Measurements from ENCODE around the gene NELL1.

NELL1 gene

GRCh38 chr11:20669820-20670684 lies 666 bp downstream of the NELL1 start:
- Histone ChIP-seq H3K4me2 (ENCODE audit: low read length) (no peak overlapping the region), H3K4me1 (ENCODE audit: control insufficient read depth, insufficient read depth, low read length) (no peaks in the 10 kb centered on the region), H3K27me3 (ENCODE audit: control insufficient read depth, insufficient read depth, low read length) (peaks cover 56% of the 10 kb centered on the region), H3K9ac (ENCODE audit: low read depth, low read length) (no peak overlapping the region), H3K4me3 (ENCODE audit: low read length) (no peak overlapping the region), H3K36me3 (ENCODE audit: insufficient read depth, low read length) (no peaks in the 10 kb centered on the region), H3K9me3 (replicated peaks; ENCODE audit: low read length) (no peaks in the 10 kb centered on the region)

DNA sequence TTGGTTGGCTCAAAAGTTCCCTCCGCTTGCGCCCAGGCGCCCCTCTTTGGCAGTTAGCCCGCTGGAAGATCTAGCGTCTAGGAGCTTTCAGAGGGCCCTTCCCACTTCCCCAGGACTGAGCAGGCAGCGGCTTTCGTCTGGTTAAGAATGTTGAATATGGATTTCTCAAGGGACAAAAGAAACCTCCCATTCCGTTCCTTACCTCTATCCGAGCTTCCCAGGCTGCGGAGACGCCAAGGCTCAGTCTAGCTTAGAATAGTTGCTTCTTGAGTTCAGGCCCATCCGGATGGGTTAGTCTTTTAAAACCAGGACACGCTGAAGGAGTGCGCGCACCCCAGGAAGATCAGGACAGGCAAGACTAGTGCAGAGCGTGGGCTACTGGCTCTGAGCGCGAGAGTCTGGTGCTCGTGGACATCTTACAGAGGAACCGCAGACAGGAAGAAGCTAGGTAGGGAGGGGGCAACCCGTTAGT lies 1.6 kb downstream of the NELL1 start:
- Histone ChIP-seq H3K4me2 (ENCODE audit: low read length) (no peak overlapping the region), H3K36me3 (ENCODE audit: insufficient read depth, low read length) (no peaks in the 10 kb centered on the region), H3K4me1 (ENCODE audit: control insufficient read depth, insufficient read depth, low read length) (no peaks in the 10 kb centered on the region), H3K9ac (ENCODE audit: low read depth, low read length) (no peak overlapping the region), H3K27me3 (ENCODE audit: control insufficient read depth, insufficient read depth, low read length) (peaks cover 56% of the 10 kb centered on the region), H3K4me3 (ENCODE audit: low read length) (no peak overlapping the region), H3K9me3 (replicated peaks; ENCODE audit: low read length) (no peaks in the 10 kb centered on the region)

DNA sequence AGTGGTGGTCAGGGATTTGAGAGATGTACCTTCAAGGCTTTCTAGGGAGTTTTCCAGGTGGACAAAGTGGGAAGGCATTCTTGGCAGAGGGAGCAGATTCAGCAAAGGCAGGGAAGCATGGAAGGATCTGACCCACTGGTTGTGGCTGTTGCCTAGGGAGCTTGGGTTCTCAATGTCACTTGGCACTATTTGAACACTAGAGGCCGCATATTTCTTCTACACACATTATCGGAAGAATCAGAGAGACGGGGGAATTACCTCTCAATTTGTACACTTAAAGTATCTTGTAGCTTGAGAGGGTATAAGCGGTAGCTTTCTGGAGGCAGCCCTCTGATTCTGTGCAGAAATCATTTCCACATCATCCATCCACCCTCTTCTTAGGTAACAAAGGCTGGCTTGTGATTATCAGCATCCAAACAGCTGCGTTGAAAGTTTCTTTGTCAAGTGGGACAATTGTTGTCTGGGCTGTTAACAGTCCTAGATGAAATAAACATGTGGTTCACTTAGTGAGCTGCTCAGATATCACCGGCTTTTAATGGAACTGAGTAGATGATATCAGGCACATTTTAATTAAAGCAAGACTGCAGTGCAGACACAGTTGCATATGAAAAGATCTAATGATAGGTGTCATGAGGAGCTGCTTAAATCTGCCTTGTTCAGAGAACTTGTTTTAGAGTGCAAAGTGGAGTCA lies 2.6 kb downstream of the NELL1 start:
- H3K4me1 ChIP-seq (ENCODE audit: control insufficient read depth, insufficient read depth, low read length): no peaks in the 10 kb centered on the region
- H3K36me3 ChIP-seq (ENCODE audit: insufficient read depth, low read length): no peaks in the 10 kb centered on the region
- peaks cover 52% of the 10 kb centered on the region for H3K27me3 ChIP-seq (ENCODE audit: control insufficient read depth, insufficient read depth, low read length)
- H3K4me3 ChIP-seq (ENCODE audit: low read length): no peak overlapping the region
- H3K9ac ChIP-seq (ENCODE audit: low read depth, low read length): no peak overlapping the region
- H3K9me3 ChIP-seq (replicated peaks; ENCODE audit: low read length): no peaks in the 10 kb centered on the region
- no peak overlapping the region for H3K4me2 ChIP-seq (ENCODE audit: low read length)

- Histone ChIP-seq H3K9ac (ENCODE audit: low read depth, low read length) (no peak overlapping the region), H3K27me3 (ENCODE audit: control insufficient read depth, insufficient read depth, low read length) (peaks cover 47% of the 10 kb centered on the region), H3K4me1 (ENCODE audit: control insufficient read depth, insufficient read depth, low read length) (no peaks in the 10 kb centered on the region), H3K9me3 (replicated peaks; ENCODE audit: low read length) (no peaks in the 10 kb centered on the region), H3K4me2 (ENCODE audit: low read length) (no peak overlapping the region), H3K36me3 (ENCODE audit: insufficient read depth, low read length) (no peaks in the 10 kb centered on the region), H3K4me3 (ENCODE audit: low read length) (no peak overlapping the region)
Measured at GRCh38 chr11:20672575-20672974, 3.2 kb downstream of the NELL1 start.

DNA sequence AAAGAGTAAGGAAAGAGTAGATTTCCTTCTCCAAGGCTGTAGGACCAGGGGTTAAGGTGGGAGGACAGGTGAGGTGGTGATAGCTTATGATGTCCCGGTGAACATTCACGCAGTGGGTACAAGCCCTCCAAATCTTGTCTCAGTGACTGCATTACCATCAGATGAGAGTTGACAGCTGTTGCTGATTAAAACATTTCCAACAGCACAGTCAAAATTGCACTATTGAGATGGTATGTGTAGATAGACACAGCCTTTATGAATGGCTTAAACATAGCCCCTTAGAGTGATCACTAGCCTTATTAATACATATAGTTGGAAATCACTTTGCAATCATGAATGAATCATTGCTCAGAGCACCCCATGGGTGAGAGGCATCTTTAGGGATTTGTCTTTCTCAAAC lies 7.3 kb downstream of the NELL1 start:
- Histone ChIP-seq H3K4me1 (ENCODE audit: control insufficient read depth, insufficient read depth, low read length) (no peaks in the 10 kb centered on the region), H3K36me3 (ENCODE audit: insufficient read depth, low read length) (no peaks in the 10 kb centered on the region), H3K27me3 (ENCODE audit: control insufficient read depth, insufficient read depth, low read length) (peaks cover 8% of the 10 kb centered on the region), H3K9ac (ENCODE audit: low read depth, low read length) (no peak overlapping the region), H3K4me3 (ENCODE audit: low read length) (no peak overlapping the region), H3K4me2 (ENCODE audit: low read length) (no peak overlapping the region), H3K9me3 (replicated peaks; ENCODE audit: low read length) (no peaks in the 10 kb centered on the region)

- Histone ChIP-seq H3K4me1 (ENCODE audit: control insufficient read depth, insufficient read depth, low read length) (no peaks in the 10 kb centered on the region), H3K4me3 (ENCODE audit: low read length) (no peak overlapping the region), H3K9me3 (replicated peaks; ENCODE audit: low read length) (no peaks in the 10 kb centered on the region), H3K9ac (ENCODE audit: low read depth, low read length) (no peak overlapping the region), H3K4me2 (ENCODE audit: low read length) (no peak overlapping the region), H3K36me3 (ENCODE audit: insufficient read depth, low read length) (no peaks in the 10 kb centered on the region), H3K27me3 (ENCODE audit: control insufficient read depth, insufficient read depth, low read length) (no peaks in the 10 kb centered on the region)
Measured at GRCh38 chr11:20688761-20689160, 19.4 kb downstream of the NELL1 start.

DNA sequence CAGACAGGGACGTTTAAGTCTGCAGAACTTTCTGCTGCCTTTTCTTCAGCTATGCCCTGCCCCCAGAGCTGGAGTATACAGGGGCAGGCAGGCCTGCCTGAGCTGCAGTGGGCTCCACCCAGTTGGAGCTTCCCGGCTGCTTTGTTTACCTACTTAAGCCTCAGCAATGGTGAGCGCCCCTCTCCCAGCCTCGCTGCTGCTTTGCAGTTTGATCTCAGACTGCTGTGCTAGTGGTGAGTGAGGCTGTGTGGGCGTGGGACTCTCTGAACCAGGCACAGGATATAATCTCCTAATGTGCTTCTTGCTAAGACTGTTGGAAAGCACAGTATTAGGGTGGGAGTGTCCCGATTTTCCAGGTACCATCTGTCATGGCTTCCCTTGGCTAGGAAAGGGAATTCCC lies 38.5 kb downstream of the NELL1 start:
- Histone ChIP-seq H3K4me3 (ENCODE audit: low read length) (no peak overlapping the region), H3K9me3 (replicated peaks; ENCODE audit: low read length) (no peaks in the 10 kb centered on the region), H3K9ac (ENCODE audit: low read depth, low read length) (no peak overlapping the region), H3K36me3 (ENCODE audit: insufficient read depth, low read length) (no peaks in the 10 kb centered on the region), H3K4me1 (ENCODE audit: control insufficient read depth, insufficient read depth, low read length) (no peaks in the 10 kb centered on the region), H3K4me2 (ENCODE audit: low read length) (no peak overlapping the region), H3K27me3 (ENCODE audit: control insufficient read depth, insufficient read depth, low read length) (no peaks in the 10 kb centered on the region)

DNA sequence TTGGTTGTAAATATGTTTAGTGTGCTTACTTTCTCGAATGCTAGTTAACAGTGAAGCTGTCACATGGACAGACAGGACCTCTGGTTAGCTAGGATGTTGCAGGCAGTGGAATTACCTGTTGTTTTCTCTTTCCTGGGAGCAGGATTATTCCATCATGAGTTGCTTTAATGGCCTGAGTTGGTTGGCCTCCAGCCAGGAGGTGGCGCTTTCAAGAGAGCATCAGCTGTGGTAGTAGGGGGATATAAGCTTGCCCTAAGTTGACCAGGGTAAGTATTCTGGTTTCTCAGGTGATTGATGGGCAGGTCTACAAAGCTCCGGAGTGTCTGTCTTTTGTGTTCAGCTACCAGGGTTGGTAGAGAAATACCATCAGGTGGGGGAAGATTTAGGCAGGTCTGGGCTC lies 43.5 kb downstream of the NELL1 start:
- H3K9me3 ChIP-seq (replicated peaks; ENCODE audit: low read length): no peaks in the 10 kb centered on the region
- H3K36me3 ChIP-seq (ENCODE audit: insufficient read depth, low read length): no peaks in the 10 kb centered on the region
- H3K4me1 ChIP-seq (ENCODE audit: control insufficient read depth, insufficient read depth, low read length): no peaks in the 10 kb centered on the region
- no peak overlapping the region for H3K4me3 ChIP-seq (ENCODE audit: low read length)
- H3K4me2 ChIP-seq (ENCODE audit: low read length): no peak overlapping the region
- no peaks in the 10 kb centered on the region for H3K27me3 ChIP-seq (ENCODE audit: control insufficient read depth, insufficient read depth, low read length)
- no peak overlapping the region for H3K9ac ChIP-seq (ENCODE audit: low read depth, low read length)

GRCh38 chr11:20715464-20715863 lies 46.1 kb downstream of the NELL1 start:
- Histone ChIP-seq H3K9ac (ENCODE audit: low read depth, low read length) (no peak overlapping the region), H3K4me3 (ENCODE audit: low read length) (no peak overlapping the region), H3K9me3 (replicated peaks; ENCODE audit: low read length) (no peaks in the 10 kb centered on the region), H3K36me3 (ENCODE audit: insufficient read depth, low read length) (no peaks in the 10 kb centered on the region), H3K4me2 (ENCODE audit: low read length) (no peak overlapping the region), H3K27me3 (ENCODE audit: control insufficient read depth, insufficient read depth, low read length) (no peaks in the 10 kb centered on the region), H3K4me1 (ENCODE audit: control insufficient read depth, insufficient read depth, low read length) (no peaks in the 10 kb centered on the region)

GRCh38 chr11:20715931-20716330 lies 46.5 kb downstream of the NELL1 start:
- no peaks in the 10 kb centered on the region for H3K27me3 ChIP-seq (ENCODE audit: control insufficient read depth, insufficient read depth, low read length)
- no peak overlapping the region for H3K9ac ChIP-seq (ENCODE audit: low read depth, low read length)
- H3K4me2 ChIP-seq (ENCODE audit: low read length): no peak overlapping the region
- no peaks in the 10 kb centered on the region for H3K4me1 ChIP-seq (ENCODE audit: control insufficient read depth, insufficient read depth, low read length)
- H3K9me3 ChIP-seq (replicated peaks; ENCODE audit: low read length): no peaks in the 10 kb centered on the region
- H3K36me3 ChIP-seq (ENCODE audit: insufficient read depth, low read length): no peaks in the 10 kb centered on the region
- H3K4me3 ChIP-seq (ENCODE audit: low read length): no peak overlapping the region

DNA sequence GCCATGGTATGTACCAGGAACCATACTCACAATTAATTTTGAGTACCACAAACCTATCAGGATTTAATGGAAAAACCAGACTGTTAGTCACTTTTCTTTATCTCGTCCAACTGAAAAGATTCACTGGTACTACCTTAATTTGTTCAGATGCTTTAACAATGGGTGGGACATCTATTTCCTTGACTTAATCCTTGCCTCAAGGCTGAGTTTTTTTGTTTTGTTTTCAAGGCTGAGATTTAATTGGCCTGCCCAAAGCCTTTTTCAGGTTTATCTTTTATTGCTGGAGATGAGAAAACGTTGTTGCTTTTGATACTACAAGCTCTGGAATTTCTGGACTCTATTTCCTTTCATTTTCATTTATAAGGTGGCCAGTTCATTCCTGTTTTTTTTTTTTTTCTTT lies 50.4 kb downstream of the NELL1 start:
- H3K9me3 ChIP-seq (replicated peaks; ENCODE audit: low read length): no peaks in the 10 kb centered on the region
- no peak overlapping the region for H3K9ac ChIP-seq (ENCODE audit: low read depth, low read length)
- no peaks in the 10 kb centered on the region for H3K27me3 ChIP-seq (ENCODE audit: control insufficient read depth, insufficient read depth, low read length)
- no peaks in the 10 kb centered on the region for H3K4me1 ChIP-seq (ENCODE audit: control insufficient read depth, insufficient read depth, low read length)
- no peak overlapping the region for H3K4me3 ChIP-seq (ENCODE audit: low read length)
- H3K4me2 ChIP-seq (ENCODE audit: low read length): no peak overlapping the region
- no peaks in the 10 kb centered on the region for H3K36me3 ChIP-seq (ENCODE audit: insufficient read depth, low read length)

DNA sequence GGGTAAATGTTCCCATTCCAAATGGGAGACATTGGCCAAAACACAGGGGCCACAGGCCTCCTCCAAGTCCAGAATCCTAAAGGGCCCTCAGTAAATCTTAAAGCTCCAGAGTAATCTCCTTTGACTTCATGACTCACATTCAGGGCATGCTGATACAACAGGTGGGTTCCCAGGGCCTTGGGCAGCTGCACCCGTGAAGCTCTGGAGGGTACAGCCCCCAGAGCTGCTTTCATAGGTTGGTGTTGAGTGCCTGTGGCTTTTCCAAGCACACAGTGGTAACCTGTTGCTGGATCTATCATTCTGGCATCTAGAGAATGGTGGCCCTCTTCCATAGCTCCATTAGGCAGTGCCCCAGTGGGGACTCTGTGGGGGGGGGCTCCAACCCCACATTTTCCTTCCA lies 54.0 kb downstream of the NELL1 start:
- H3K4me2 ChIP-seq (ENCODE audit: low read length): no peak overlapping the region
- no peaks in the 10 kb centered on the region for H3K27me3 ChIP-seq (ENCODE audit: control insufficient read depth, insufficient read depth, low read length)
- no peaks in the 10 kb centered on the region for H3K36me3 ChIP-seq (ENCODE audit: insufficient read depth, low read length)
- H3K4me1 ChIP-seq (ENCODE audit: control insufficient read depth, insufficient read depth, low read length): no peaks in the 10 kb centered on the region
- H3K9ac ChIP-seq (ENCODE audit: low read depth, low read length): no peak overlapping the region
- no peak overlapping the region for H3K4me3 ChIP-seq (ENCODE audit: low read length)
- no peaks in the 10 kb centered on the region for H3K9me3 ChIP-seq (replicated peaks; ENCODE audit: low read length)
